ENCODE data around the gene MAS1.
A peak's percentile ranks its signal among the peaks of the same experiment; 100 is the strongest.
"Not testable (repeated sequence)": the region's sequence is repeated elsewhere in the genome, so short reads cannot be mapped to it uniquely, and the experiment has no call there.

MAS1 gene

DNA sequence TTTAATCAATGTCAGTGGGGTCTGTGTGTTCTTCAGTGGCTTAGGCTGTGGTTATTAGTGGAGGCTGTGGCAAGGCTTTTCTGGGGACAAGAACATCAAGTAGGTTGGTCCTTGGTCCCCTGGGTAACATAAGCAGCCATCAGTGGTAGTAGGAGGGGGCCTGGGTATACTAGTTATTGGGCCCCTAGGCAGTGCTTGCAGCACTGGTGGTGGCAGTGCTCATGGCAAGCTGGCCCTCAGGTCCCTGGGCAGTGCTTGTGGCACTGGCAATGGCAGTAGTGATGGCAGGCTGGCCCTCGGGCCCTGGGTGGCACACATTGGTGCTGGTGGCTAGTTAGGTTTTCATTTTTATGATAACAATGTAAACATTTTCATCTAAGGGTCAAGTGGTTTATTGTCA, 32.5 kb upstream of the MAS1 start:
- TF ChIP-seq, protein P1, sequence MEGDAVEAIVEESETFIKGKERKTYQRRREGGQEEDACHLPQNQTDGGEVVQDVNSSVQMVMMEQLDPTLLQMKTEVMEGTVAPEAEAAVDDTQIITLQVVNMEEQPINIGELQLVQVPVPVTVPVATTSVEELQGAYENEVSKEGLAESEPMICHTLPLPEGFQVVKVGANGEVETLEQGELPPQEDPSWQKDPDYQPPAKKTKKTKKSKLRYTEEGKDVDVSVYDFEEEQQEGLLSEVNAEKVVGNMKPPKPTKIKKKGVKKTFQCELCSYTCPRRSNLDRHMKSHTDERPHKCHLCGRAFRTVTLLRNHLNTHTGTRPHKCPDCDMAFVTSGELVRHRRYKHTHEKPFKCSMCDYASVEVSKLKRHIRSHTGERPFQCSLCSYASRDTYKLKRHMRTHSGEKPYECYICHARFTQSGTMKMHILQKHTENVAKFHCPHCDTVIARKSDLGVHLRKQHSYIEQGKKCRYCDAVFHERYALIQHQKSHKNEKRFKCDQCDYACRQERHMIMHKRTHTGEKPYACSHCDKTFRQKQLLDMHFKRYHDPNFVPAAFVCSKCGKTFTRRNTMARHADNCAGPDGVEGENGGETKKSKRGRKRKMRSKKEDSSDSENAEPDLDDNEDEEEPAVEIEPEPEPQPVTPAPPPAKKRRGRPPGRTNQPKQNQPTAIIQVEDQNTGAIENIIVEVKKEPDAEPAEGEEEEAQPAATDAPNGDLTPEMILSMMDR (IDR thresholded peaks at IDR 0.05; ENCODE audit: low read length, missing control alignments), result no peak
- H3K4me3 ChIP-seq (replicated peaks; ENCODE audit: low read depth, low read length), result no peak overlapping the region
- DNase-seq (ENCODE audit: low read depth), result no peak

DNA sequence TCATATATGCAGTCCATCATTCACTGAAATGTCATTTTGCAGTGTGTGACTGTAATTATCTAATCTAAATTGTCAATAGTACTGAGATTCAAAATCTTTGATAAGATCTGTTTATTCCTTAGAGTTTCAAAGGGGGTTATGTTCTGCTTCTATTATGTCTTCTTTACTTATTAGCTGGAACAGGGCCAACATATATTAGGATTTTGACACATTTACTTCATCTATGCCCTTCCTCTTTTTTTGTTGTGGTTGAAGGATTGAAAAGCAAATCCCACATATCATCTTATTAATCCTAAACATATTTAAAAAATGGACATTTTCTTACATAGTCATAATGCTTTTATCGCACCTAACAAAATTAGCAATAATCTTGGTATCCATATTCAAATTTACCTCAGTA, 30.3 kb upstream of the MAS1 start:
- no peak for DNase-seq (ENCODE audit: low read depth)
- TF ChIP-seq, protein P1 (IDR thresholded peaks at IDR 0.05; ENCODE audit: low read length, missing control alignments), result no peak
- no peak overlapping the region for H3K4me3 ChIP-seq (replicated peaks; ENCODE audit: low read depth, low read length)

DNA sequence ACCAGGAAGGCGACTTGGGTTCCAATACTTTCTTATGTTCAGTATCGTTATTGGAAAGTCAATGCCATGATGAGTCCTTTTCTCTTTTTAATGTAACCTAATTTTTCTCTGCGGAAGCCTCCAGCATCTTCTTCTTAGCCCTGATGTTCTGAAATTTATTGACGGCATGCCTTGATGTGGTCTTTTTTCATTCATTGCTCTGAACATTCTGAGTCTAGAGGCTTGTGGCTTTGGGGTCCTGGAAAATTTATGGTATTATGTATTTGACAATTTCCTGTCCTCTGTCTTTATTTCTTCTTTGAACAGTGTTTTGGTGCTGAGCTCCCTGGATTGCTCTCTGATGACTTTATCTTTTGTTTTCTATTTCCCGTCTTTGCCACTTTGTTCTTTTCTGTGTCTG, 28.7 kb upstream of the MAS1 start:
- no peak for DNase-seq (ENCODE audit: low read depth)
- TF ChIP-seq, protein P1 (IDR thresholded peaks at IDR 0.05; ENCODE audit: low read length, missing control alignments), result no peak
- H3K4me3 ChIP-seq (replicated peaks; ENCODE audit: low read depth, low read length), result no peak overlapping the region

DNA sequence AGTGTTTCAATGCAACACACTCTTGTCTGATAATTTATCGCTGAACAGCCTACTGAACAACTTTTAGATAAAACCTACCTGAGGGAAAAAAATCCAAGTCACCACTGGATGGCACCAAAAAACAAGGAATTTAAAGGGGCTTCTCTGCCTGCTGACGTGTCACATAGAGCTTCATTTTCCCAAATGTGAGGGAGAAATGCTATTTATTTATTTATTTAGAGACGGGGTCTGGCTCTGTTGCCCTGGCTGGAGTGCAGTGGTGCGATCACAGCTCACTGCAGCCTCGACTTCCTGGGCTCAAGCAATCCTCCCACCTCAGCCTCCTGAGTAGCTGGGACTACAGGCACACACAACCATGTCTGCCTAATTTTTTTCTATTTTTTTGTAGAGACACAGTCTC, 27.4 kb upstream of the MAS1 start:
- TF ChIP-seq, protein P1 (IDR thresholded peaks at IDR 0.05; ENCODE audit: low read length, missing control alignments), result peak; percentile 44
- not testable (repeated sequence) for H3K4me3 ChIP-seq (replicated peaks; ENCODE audit: low read depth, low read length)
- DNase-seq (ENCODE audit: low read depth), result peak; percentile 85

DNA sequence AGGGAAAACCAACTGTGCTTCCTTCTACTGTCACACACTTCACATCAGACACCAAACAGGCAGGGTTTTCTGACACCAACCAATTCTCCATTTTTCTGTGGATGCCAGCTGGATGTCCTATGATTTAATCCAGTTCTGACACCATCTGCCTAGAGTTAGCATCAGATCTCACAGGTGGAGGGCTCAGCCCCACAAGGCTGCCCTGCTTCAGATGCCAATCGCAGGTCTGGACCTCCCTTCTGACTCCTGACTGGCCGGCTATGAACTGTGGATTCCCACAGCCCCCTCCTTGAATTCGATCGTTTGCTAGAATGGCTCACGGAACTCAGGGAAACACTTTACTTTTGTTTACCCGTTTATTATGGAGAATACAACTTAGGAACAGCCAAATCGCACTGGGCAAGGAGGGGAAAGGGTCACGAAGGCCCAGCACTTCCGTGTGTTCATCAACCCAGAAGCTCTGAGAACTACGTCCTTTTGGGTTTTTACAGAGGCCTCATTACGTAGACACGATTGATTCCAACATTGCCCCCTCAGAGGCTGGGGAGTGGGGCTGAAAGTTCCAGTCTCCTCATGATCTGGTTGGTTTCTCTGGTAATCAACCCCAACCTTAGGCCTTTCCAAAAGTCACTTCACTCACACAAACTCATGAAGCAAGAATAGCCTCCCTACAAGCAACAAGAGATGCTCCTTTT, 25.4 kb upstream of the MAS1 start:
- no peak for DNase-seq (ENCODE audit: low read depth)
- TF ChIP-seq, protein P1 (IDR thresholded peaks at IDR 0.05; ENCODE audit: low read length, missing control alignments), result no peak

DNA sequence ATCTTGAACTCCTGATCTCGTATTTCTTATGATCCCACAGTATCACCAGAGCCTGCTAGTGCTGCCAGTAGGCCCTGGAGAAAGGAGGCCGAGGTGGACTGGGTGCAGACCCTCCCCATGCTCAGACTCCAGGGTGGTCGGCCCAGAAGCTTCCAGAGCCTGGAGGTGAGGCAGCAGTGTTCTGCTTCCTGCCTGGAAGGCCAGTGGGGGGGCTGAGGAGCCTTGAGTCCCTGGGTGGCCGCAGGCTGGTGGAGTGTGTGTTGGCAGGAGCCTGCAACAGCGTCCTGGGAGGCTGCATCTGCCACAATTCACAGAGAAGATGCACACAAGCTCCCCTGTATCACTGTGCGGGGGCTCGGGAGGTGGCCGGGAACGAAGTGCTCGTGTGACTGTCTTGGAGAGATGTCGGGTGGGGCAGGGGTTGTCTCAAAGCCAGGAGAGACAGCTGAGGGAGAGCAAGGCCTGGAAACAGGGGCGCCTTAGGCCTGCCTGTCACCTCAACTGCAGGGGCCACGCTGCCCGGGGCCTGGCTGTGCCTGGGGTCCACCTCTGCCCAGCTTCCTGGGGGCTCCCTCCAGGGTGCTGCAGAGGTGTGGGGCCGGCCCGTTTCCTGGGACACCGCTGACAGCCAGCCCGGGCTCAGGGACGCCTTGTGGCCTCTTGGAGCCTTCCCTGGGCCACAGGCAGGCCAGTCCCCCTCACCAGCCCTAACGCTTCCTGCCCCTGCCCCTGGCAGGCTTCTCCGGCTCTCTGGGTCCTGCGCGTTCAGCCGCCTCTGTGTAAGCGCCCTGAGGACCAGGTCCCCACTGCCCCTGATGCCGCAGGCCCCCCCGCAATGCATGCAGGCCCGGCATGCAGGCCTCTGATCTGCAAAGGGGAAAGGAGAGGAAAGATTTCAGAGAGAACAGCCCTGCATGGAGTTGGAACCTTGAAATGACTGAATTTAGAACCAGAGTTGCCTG, 24.2 kb upstream of the MAS1 start:
- no peak overlapping the region for H3K4me3 ChIP-seq (replicated peaks; ENCODE audit: low read depth, low read length)
- TF ChIP-seq, protein P1 (IDR thresholded peaks at IDR 0.05; ENCODE audit: low read length, missing control alignments), result no peak
- no peak for DNase-seq (ENCODE audit: low read depth)

More for the DNA sequence above, 25.4 kb upstream of the MAS1 start:
- H3K4me3 ChIP-seq (replicated peaks; ENCODE audit: low read depth, low read length), result no peak overlapping the region
